GM19463 (cell line): ENCODE data around the gene SLC15A2.

Experiments
- ATAC-seq: cut with Tn5 transposase; IDR thresholded peaks from one replicate; pipeline ENCODE4 v1.9.1; 2021; ENCODE audit warnings: mild to moderate bottlenecking, moderate library complexity; ENCODE audit not compliant: unreplicated experiment

Gene SLC15A2

GRCh38 chr3:121979734-121980449, 85.7 kb downstream of the SLC15A2 start:
- no peak for ATAC-seq

DNA sequence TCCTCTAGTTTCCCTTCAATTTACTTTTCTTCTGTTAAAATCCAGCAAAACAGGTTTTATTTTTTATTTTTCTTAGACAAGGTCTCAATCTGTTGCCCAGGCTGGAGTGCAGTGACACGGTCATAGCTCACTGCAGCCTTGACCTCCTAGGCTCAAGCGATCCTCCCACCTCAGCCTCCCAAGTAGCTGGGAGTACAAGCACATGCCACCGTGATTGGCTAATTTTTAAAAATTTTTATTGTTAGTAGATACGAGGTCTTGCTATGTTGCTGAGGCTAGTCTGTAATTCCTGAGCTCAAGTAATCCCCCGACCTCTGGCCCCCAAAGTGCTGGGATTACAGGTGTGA, 86.2 kb downstream of the SLC15A2 start:
- no peak for ATAC-seq

DNA sequence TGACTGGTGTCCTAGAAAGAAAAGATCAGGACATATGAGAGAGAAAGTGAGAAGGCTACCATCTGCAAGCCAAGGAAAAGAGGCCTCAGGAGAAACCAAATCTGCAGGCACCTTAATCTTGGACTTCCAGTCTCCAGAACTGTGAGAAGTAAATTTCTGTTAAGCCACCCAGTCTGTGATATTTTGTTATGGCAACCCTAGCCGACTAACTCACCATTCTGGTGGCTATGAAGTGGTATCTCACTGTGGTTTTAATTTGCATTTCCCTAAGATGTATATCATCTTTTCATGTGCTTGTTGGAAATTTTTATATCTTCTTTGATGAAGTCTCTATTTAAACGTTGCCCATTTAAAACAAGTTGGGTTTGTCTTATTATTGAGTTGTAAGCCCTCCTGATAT, 87.3 kb downstream of the SLC15A2 start:
- no peak for ATAC-seq

DNA sequence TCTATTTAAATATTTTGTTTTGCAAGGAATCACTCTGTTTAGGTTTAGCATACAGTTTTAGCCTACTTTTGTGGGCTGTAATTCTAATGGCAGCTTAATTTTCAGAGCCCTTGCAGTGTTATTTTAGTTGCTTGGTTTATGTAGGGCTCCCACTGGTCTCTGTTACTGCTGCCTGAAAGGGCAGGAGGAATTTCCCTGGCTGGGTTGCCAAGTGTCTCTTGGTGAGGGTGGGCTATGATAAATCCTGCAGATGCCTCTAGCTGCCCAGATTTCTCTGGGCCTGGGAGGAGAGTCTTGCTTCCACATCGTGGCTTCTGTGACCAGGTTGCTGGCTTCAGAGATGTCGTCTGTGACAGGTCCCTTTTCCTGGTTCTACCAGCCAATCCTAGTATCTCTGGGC, 91.6 kb downstream of the SLC15A2 start:
- ATAC-seq = no peak

GRCh38 chr3:121988146-121988545, 93.9 kb downstream of the SLC15A2 start:
- ATAC-seq = no peak

GRCh38 chr3:121989943-121990342, 95.7 kb downstream of the SLC15A2 start:
- ATAC-seq = no peak

DNA sequence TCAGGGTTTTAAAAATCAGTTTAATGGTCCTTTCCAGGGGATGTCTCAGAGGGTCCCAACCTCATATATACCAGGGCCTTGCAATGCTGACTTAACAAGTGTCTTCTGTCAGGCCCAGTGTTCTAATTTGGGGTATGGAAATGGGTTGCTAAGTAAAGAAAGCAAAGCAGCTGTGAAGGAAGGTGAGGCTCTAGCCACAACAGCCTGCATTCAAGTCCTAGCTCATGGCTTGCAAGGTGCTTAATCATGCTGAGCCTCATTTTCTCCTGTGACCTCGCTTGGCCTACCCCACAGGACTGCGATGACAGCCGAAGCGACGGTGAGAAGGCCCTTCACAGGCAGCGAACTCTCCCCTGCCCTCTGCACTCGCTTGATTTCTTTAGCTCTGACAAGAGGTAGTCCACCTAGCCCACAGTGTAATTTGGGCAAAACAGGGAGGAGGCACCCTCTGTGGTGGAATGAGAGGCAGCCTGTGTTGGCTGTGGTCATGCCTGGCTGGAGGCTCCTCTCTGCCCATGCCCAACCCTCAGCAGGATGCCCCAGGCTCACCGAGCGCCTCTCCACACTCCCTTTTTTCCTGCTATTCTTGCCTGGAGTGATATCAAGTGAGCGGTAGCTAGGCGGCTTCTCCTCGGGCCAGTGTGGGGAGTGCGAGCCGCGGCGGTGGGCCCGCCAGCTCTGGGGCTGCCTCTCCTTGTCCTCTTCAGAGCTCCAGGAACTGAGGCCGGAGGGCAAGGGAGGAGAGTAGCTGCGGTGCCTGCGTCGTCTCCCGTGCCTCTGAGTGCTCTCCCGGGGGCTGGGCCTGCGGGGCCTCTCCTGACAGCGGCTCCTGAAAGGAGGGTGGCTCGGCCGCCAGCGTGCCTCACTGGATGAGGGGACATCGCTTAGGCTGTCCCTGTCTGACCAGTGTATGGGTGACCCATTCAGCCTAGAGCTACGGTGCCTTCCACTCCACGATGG, 98.7 kb downstream of the SLC15A2 start:
- ATAC-seq = peak; percentile 49
